GM12875 (cell line): ENCODE data around the gene RUNX1.

Experiments
- H3K4me3 ChIP-seq: one replicate; pipeline ENCODE4 v1.5.1; 2011; ENCODE audit warnings: low read depth, low read length, control low read depth
- CTCF ChIP-seq: IDR thresholded peaks from 2 replicates; pipeline ENCODE4 v1.5.1; 2011; ENCODE audit warnings: low read depth, mild to moderate bottlenecking, control low read depth, inconsistent platforms, low read length, moderate library complexity, borderline replicate concordance; ENCODE audit not compliant: insufficient read depth

Gene RUNX1

GRCh38 chr21:34754690-34755647, 294.1 kb downstream of the RUNX1 start:
- no peak overlapping the region for H3K4me3 ChIP-seq
- TF ChIP-seq CTCF: no peak

- no peak for TF ChIP-seq CTCF
- no peak overlapping the region for H3K4me3 ChIP-seq
These were observed 300.2 kb downstream of the RUNX1 start for GRCh38 chr21:34748862-34749261.

- peak overlapping the region; percentile 16 for H3K4me3 ChIP-seq
These were observed 303.4 kb downstream of the RUNX1 start for GRCh38 chr21:34745557-34746255.

GRCh38 chr21:34744801-34745200, 304.3 kb downstream of the RUNX1 start:
- no peak for TF ChIP-seq CTCF
- no peak overlapping the region for H3K4me3 ChIP-seq

More at GRCh38 chr21:34745557-34746255, 303.4 kb downstream of the RUNX1 start:
- peak; percentile 72 for TF ChIP-seq CTCF

- no peak for TF ChIP-seq CTCF
- no peak overlapping the region for H3K4me3 ChIP-seq
These were observed 305.3 kb downstream of the RUNX1 start for GRCh38 chr21:34743831-34744230.

GRCh38 chr21:34743285-34743684, 305.8 kb downstream of the RUNX1 start:
- TF ChIP-seq CTCF: no peak
- no peak overlapping the region for H3K4me3 ChIP-seq
